LNCaP clone FGC (cell line): Measurements from ENCODE around the gene SLFN12.

Experiments
- DNase-seq: peaks from one replicate; pipeline ENCODE4 v3.0.0-alpha.2; 2011; ENCODE audit warnings: low read depth
- H3K4me3 ChIP-seq: 2 replicates; pipeline ENCODE4 v1.5.1; 2011; ENCODE audit warnings: mild to moderate bottlenecking, low read depth, low read length, control low read depth
- TF ChIP-seq, protein P1 (sequence below): IDR thresholded peaks from 2 replicates; pipeline ENCODE4 v1.5.1; 2012; ENCODE audit warnings: mild to moderate bottlenecking; ENCODE audit not compliant: control insufficient read depth, insufficient read depth; ENCODE audit errors: extremely low read depth

Gene SLFN12

GRCh38 chr17:35387496-35387895 lies 44.8 kb downstream of the SLFN12 start:
- DNase-seq, result no peak
- H3K4me3 ChIP-seq, result no peak overlapping the region
- TF ChIP-seq, protein P1, sequence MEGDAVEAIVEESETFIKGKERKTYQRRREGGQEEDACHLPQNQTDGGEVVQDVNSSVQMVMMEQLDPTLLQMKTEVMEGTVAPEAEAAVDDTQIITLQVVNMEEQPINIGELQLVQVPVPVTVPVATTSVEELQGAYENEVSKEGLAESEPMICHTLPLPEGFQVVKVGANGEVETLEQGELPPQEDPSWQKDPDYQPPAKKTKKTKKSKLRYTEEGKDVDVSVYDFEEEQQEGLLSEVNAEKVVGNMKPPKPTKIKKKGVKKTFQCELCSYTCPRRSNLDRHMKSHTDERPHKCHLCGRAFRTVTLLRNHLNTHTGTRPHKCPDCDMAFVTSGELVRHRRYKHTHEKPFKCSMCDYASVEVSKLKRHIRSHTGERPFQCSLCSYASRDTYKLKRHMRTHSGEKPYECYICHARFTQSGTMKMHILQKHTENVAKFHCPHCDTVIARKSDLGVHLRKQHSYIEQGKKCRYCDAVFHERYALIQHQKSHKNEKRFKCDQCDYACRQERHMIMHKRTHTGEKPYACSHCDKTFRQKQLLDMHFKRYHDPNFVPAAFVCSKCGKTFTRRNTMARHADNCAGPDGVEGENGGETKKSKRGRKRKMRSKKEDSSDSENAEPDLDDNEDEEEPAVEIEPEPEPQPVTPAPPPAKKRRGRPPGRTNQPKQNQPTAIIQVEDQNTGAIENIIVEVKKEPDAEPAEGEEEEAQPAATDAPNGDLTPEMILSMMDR, result no peak

DNA sequence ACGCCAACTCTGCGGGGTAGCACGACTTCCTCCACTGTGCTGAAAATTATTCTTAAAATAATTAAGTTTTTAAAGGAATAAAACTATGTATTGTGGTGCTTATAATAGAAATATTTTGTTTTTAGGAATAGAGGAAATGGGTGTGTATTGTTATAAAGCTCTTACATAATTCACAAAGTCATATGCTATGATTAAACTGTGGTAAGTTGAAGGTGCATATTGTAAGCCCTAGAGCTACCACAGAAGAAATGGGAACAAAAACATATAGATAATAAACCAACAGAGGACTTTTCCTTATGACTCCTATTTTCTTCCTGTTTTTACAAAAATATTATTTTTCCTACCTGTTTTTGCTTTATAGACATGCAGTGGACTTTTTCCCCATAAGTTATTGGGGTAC lies 54.6 kb downstream of the SLFN12 start:
- DNase-seq, result no peak
- TF ChIP-seq, protein P1, result no peak
- H3K4me3 ChIP-seq, result no peak overlapping the region

- DNase-seq, result no peak
- TF ChIP-seq, protein P1, result no peak
- no peak overlapping the region for H3K4me3 ChIP-seq
Observed at GRCh38 chr17:35377068-35377467, 55.2 kb downstream of the SLFN12 start.

DNA sequence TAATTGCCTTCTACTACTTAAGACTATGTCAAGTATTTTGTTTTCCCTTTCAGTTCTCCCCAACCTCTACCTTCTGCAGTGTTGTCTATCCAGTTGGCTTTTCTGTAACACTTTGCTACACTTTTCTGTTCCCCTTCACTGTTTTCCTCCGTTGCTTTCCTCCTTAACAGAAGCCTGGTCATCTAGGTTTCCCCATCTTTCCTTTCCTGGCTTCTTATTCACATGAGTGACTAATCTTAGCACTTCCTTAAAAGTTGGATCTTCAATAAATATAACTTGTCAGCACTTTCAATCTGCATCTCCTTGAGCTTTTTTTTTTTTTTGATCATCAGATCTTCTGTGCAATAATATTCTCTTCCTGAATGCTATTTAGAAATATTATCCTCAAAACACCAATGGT lies 56.1 kb downstream of the SLFN12 start:
- TF ChIP-seq, protein P1, result no peak
- no peak overlapping the region for H3K4me3 ChIP-seq
- no peak for DNase-seq

DNA sequence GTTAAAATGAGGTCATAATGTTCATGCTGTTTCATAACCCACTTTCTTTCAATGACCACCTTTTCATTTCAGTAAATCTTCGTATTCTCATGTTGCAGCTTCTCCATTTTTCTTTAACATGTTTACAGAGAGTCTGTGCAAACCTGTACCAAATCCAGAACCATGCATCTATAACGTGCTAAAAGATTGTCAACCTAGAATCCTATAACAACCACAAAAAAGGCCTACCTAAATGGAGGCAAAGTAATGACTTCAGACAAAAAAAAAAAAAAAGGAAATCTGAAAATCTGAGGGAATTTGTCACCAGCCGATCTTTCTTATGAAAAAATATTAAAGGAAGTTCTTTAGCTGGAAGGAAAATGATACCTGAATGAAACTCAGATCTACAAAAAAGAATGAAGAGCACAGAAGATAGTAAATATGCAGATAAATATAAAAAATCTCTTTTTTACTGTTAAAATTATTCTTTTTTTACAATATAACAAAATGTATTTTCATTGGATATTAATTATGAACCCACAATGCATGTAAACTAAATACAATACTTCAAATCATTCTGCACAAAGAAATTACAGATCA lies 57.4 kb downstream of the SLFN12 start:
- peak overlapping the region; percentile 30; the same call in 1 of the 2 replicates for H3K4me3 ChIP-seq
- DNase-seq, result no peak
- TF ChIP-seq, protein P1, result no peak

DNA sequence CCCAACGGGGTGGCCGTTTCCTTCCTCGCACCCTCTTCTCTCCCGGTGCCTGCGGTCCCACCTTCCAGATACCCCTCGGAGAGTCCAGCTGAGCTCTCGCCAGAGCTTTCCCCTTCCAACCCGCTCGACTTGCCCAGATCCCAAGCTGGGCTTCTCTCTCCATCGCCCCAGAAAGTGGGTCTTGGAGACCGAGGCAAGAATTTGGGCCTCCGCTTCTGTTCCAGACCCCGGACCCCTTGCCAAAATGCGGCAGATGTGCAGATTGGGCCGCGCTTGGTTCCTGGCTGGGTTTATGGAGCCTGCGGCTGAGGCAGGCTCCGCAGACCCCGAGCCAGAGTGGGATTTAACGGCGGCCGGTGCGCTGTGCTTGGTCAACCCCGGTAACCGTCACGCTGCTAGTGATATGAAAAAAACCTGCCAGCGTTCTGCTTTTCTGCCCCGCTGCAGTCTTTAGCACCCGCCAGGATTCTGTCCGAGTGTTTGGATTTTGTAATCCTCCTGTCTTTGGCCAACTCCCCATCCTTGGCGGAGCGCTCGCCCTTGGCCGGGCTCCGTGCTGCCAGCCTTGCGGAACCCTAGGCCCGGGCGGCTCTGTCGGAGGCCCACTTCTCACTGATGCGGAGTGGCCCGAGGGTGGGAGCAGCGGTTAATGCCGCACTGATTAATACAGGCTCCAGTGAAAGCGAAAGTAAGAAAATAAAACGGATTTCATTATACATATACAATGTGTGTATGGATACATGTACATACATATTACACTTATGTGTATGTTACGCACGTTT lies 58.1 kb downstream of the SLFN12 start:
- TF ChIP-seq, protein P1, result no peak
- DNase-seq, result no peak

DNA sequence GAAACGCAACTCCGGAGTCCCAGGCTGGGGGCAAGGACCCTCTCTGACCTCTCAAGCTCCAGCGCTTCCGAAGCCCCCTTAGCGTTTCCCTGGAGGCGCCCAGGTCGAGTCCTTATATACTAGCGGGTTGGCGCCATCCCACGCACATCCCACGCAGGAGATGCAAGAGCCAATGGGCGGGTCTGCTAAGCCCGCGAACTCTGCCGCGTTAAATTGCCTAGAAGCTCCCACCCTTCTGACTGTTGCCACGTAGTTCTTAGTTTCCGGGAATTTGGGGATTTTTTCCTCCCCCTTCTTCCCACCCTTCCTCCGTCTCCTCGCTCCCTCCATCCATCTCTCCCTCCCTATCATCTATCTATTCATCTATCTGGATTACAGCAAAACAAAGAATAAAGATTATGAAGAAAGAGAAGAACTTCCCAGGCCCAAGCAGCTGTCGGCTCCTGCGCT lies 58.7 kb downstream of the SLFN12 start, which contains the start of gene SLFN11:
SLFN11 (minus strand) TSS at position 88 of the 450 bp plus-strand sequence. CDS start 9,814 bp downstream, outside the sequence.
- DNase-seq, result no peak
- H3K4me3 ChIP-seq, result peak within 1 kb of the TSS; percentile 30
- TF ChIP-seq, protein P1, result no peak

More for the DNA sequence above, 58.1 kb downstream of the SLFN12 start:
- peak overlapping the region; percentile 30 for H3K4me3 ChIP-seq
